ENCODE results near the gene MLX. TPM values are rescaled to one million over a fixed set of nuclear protein-coding genes. Genes with fewer than 3 reads are reported as not detected.

The MLX gene
- total RNA-seq, 1 donor from 2014 or later = 26.5 TPM

- Mint-ChIP-seq H3K9me3 (ENCODE audit: unreplicated experiment) (no peaks in the 10 kb centered on the region), H3K4me1 (ENCODE audit: low read depth, unreplicated experiment) (peaks cover 21% of the 10 kb centered on the region), H3K4me3 (ENCODE audit: unreplicated experiment) (peak overlapping the region; percentile 40), H3K27me3 (ENCODE audit: low read depth, unreplicated experiment) (no peaks in the 10 kb centered on the region), H3K36me3 (ENCODE audit: low read depth, unreplicated experiment) (no peaks in the 10 kb centered on the region), H3K27ac (ENCODE audit: unreplicated experiment) (no peak overlapping the region)
- no peak overlapping the region for H3K4me3 ChIP-seq (ENCODE audit: insufficient read depth, low read depth, low read length)
- H4K20me1 ChIP-seq (ENCODE audit: insufficient read depth, low read length) = no peaks in the 10 kb centered on the region
- FAIRE-seq (no peak), DNase-seq (ENCODE audit: low read depth) (no peak)
- no peaks in the 10 kb centered on the region for H3K79me2 ChIP-seq (ENCODE audit: insufficient read depth, low read length)
- no peaks in the 10 kb centered on the region for H3K27me3 ChIP-seq (ENCODE audit: insufficient read depth, low read length)
- H2AFZ ChIP-seq (ENCODE audit: low read depth, low read length) = no peak overlapping the region
- no peak for TF ChIP-seq CTCF (IDR thresholded peaks at IDR 0.05; ENCODE audit: insufficient read depth, low read depth, low read length)
- no peak for TF ChIP-seq EZH2 (IDR thresholded peaks at IDR 0.05; ENCODE audit: insufficient read depth, low read length)
- no peak overlapping the region for H3K4me2 ChIP-seq (ENCODE audit: low read length)
- no peak overlapping the region for H3K27ac ChIP-seq (ENCODE audit: low read depth, low read length)
- H3K36me3 ChIP-seq (ENCODE audit: insufficient read depth, low read length) = no peaks in the 10 kb centered on the region
- no peaks in the 10 kb centered on the region for H3K9me3 ChIP-seq (ENCODE audit: insufficient read depth, low read depth, low read length)
- no peak overlapping the region for H3K9ac ChIP-seq (ENCODE audit: low read length)
- peaks cover 14% of the 10 kb centered on the region for H3K4me1 ChIP-seq (ENCODE audit: insufficient read depth, low read length)
Observed at GRCh38 chr17:42530952-42531454, 35.9 kb upstream of the MLX start.

- no peaks in the 10 kb centered on the region for H3K9me3 Mint-ChIP-seq (ENCODE audit: unreplicated experiment)
- peaks cover 17% of the 10 kb centered on the region for H3K4me1 Mint-ChIP-seq (ENCODE audit: low read depth, unreplicated experiment)
- DNase-seq (ENCODE audit: low read depth) = no peak
- peak overlapping the region; percentile 84 for H3K4me2 ChIP-seq (ENCODE audit: low read length)
- no peak for FAIRE-seq
- peak overlapping the region; percentile 67 for H3K9ac ChIP-seq (ENCODE audit: low read length)
- H3K36me3 Mint-ChIP-seq (ENCODE audit: low read depth, unreplicated experiment) = no peaks in the 10 kb centered on the region
- H3K79me2 ChIP-seq (ENCODE audit: insufficient read depth, low read length) = peaks cover 2% of the 10 kb centered on the region
- H2AFZ ChIP-seq (ENCODE audit: low read depth, low read length) = peak overlapping the region; percentile 86
- no peaks in the 10 kb centered on the region for H4K20me1 ChIP-seq (ENCODE audit: insufficient read depth, low read length)
- H3K27me3 ChIP-seq (ENCODE audit: insufficient read depth, low read length) = no peaks in the 10 kb centered on the region
- H3K27ac Mint-ChIP-seq (ENCODE audit: unreplicated experiment) = no peak overlapping the region
- H3K36me3 ChIP-seq (ENCODE audit: insufficient read depth, low read length) = no peaks in the 10 kb centered on the region
- no peaks in the 10 kb centered on the region for H3K9me3 ChIP-seq (ENCODE audit: insufficient read depth, low read depth, low read length)
- H3K27me3 Mint-ChIP-seq (ENCODE audit: low read depth, unreplicated experiment) = no peaks in the 10 kb centered on the region
- peak overlapping the region; percentile 61 for H3K4me3 ChIP-seq (ENCODE audit: insufficient read depth, low read depth, low read length)
- TF ChIP-seq CTCF (IDR thresholded peaks at IDR 0.05; ENCODE audit: insufficient read depth, low read depth, low read length) = peak; percentile 16
- TF ChIP-seq EZH2 (IDR thresholded peaks at IDR 0.05; ENCODE audit: insufficient read depth, low read length) = no peak
- peak overlapping the region; percentile 77 for H3K4me3 Mint-ChIP-seq (ENCODE audit: unreplicated experiment)
- no peak overlapping the region for H3K27ac ChIP-seq (ENCODE audit: low read depth, low read length)
- H3K4me1 ChIP-seq (ENCODE audit: insufficient read depth, low read length) = peaks cover 11% of the 10 kb centered on the region
Observed at GRCh38 chr17:42531455-42532354, 35.2 kb upstream of the MLX start.
